Ovary (tissue), 9 donors: ENCODE measurements around the gene TSSC4. TPM values are rescaled to one million over a fixed set of nuclear protein-coding genes. Genes with fewer than 3 reads are reported as not detected.

ENCODE experiments used
- DNase-seq, 5 donors: peaks; one replicate each; pipeline ENCODE4 v3.0.0-alpha.2; 2019 to 2020
- H3K27ac ChIP-seq, 2 donors: fragments of 200-600 bp; one replicate each; pipeline versions ENCODE4 v1.5.1 to v1.8.0; 2019 to 2022
- H3K27me3 ChIP-seq: fragments of 200-600 bp; one replicate; pipeline ENCODE4 v1.8.0; 2022
- H3K36me3 ChIP-seq: fragments of 200-600 bp; sonication (generic); one replicate; pipeline ENCODE4 v1.5.1; 2019
- H3K4me1 ChIP-seq: one replicate; pipeline ENCODE4 v1.8.1; 2013; ENCODE audit warnings: mild to moderate bottlenecking, moderate library complexity; ENCODE audit not compliant: insufficient read depth
- H3K4me3 ChIP-seq: fragments of 200-600 bp; sonication (generic); one replicate; pipeline ENCODE4 v1.5.1; 2017
- H3K9me3 ChIP-seq, 2 donors: fragments of 200-600 bp in 1 of 2; sonication (generic) in 1 of 2; one replicate each; pipeline versions ENCODE4 v1.5.1 to v1.8.1; 2013 to 2019; ENCODE audit warnings: mild to moderate bottlenecking in 1 of 2, moderate library complexity in 1 of 2
- CTCF ChIP-seq, 3 donors: fragments of 450-650 bp in 2 of 3; fragments of 200-600 bp in 1 of 3; IDR thresholded peaks; one replicate each; pipeline versions ENCODE4 v1.5.1 to v1.8.0; 2016 to 2022; ENCODE audit warnings: antibody characterized with exemption in 3 of 3, mild to moderate bottlenecking in 1 of 3
- EP300 ChIP-seq: sonication (generic); formaldehyde crosslinking; IDR thresholded peaks from one replicate; pipeline ENCODE4 v1.6.1; 2017; ENCODE audit warnings: antibody characterized with exemption
- POLR2A ChIP-seq: fragments of 450-650 bp; IDR thresholded peaks from one replicate; pipeline ENCODE4 v1.6.1; 2017; ENCODE audit warnings: antibody characterized with exemption, mild to moderate bottlenecking, moderate library complexity
- WGBS, 3 donors: extraction: QIAGEN DNeasy Blood & Tissue Kit in 1 of 3; methylation state at CpG; one replicate each; pipeline versions ENCODE4 v1.1.5 to v1.1.7; 2013 to 2017; 5-methylcytosine and 5-hydroxymethylcytosine counted together
- intact Hi-C, 4 donors: fragments of 100-400 bp; cut with DNase I; formaldehyde crosslinking; loops; one replicate each; pipeline versions ENCODE4 v1.11.0 to v1.15.1; 2022 to 2023
- polyA plus RNA-seq, 2 donors: library from polyadenylated mRNA; stranded (reverse); fragments of 200-250 nt in 1 of 2; fragments of 350-450 nt in 1 of 2; fragmentation: Illumina TruSeq in 1 of 2; extraction: RNeasy Lipid Tissue Mini Kit (QIAGEN cat#74804) in 1 of 2; gene quantifications; one replicate each; pipeline ENCODE4 v1.2.3, GENCODE V29; 2013 to 2014
- total RNA-seq, 7 donors: library from RNA; depleted of rRNA in 2 of 7; stranded (reverse); fragments of >200 nt in 2 of 7; fragmentation: NEBNext Ultra II Directional in 3 of 7; extraction: Animal tissue kit (Norgen Biotek cat#: 25700) in 3 of 7; gene quantifications; one replicate each; pipeline versions ENCODE4 v1.1.0 to v1.2.4, GENCODE V29; 2016 to 2023
- donor health status: DM: no; HTN: no; CAD: no; lungs with moderate emphysema.
- donor health status: DM: no; HTN: no; CAD: no.
- donor health status: Bipolar disorder and iron deficiency.
- donor health status: DM: yes; HTN: yes; CAD: no.
- donor health status: DM: no; HTN: no; CAD: no.
- donor health status: DM: yes; HTN: yes; CAD: no.

TSSC4 gene
- total and polyA plus RNA-seq, 9 donors = 1.3 to 73.4 (median 41.7) TPM

DNA sequence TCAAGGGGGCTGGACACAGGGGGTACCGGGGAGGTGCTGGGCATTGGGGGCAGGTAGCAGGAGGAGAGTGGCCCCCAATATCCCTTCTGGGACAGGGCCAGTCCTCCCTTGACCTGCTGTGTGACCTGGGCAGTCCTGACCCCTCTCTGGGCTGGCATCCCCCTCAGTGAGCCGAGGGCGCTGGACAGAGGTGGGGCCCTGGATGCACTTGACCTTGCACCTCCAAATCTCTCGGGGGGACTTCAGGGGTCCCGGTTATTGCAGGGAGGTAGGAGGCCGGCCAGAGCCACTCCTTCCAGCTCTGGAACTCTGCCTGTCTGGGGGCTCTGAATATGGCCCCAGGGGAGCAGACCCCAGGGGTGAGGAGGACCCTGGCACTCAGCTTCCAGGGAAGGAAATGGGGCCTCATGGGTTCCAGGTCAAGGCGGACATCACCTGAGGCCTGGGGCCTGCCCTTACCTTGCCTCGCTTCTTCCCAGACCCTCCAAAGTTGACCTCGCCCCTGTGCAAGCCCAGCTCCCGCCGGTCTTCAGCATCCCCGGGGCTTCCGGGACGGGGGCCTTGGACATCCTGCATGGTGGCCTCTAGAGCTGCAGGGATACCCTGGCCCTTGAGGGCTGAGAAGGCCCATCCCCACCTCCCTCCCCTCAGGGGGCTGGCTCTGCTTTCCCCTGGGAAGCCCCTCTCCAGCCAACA is 22.1 kb downstream of the TSSC4 start:
- TF ChIP-seq EP300 (no peak), CTCF (IDR thresholded peaks at IDR 0.05) (no peak), POLR2A (no peak)
- Histone ChIP-seq H3K27ac (no peak overlapping the region), H3K4me1 (peaks cover 2% of the 10 kb centered on the region), H3K4me3 (no peak overlapping the region), H3K36me3 (no peaks in the 10 kb centered on the region), H3K27me3 (no peaks in the 10 kb centered on the region), H3K9me3 (no peaks in the 10 kb centered on the region)
- peak in 1 of 5 donors; percentile 9 for DNase-seq
- intact Hi-C loops = loop anchor here in 3 of 4 donors (5.0 to 10.0 kb wide), 3 partner anchors 102 to 472 kb away; no protein-coding TSS in a partner anchor
- 79 to 84% (median 83%) methylated on average over 14 of the region's 14 CpGs for WGBS, 3 donors

DNA sequence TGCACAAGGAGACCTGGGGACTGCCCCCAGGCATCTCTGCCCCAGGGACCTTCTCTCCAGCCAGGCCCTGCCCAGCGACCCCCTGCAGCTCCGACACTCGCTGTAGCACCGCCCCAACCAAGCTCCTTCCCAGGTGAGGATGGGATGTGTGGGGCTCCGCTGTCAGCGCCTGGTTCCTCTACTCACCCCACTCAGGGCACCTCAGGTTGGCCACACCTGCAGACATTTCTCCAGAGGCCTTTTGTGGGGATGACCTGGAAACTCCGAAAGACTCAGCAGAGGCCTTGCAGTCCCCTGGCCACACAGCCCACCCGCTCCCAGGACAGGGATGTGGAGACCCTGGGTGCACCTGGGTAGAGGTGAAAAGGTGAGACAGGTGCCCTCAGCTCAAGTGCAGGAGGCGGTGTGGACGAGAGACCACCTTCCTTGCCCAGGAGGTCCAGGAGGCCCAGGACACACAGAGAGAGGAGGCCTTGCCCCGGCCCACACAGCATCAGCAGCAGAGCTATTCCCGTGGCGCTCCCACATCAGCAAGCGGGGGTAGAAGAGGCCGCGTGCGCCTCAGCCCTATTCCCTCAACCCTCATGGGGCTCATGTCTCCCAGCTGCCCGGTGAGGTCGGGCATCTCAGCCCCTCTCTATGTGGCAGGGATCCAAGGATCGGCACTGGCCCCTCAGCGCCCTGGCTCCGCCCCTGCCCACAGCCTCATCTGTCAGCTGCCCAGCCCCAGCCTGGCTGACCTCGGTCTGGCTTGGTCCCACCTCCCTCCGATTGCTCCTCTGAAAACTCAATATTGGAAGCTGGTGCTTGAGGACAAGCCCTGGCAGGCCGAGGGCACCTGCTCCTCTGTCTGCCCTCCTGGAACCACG is 22.8 kb downstream of the TSSC4 start:
- DNase-seq = no peak
- Histone ChIP-seq H3K27ac (no peak overlapping the region), H3K36me3 (no peaks in the 10 kb centered on the region), H3K4me1 (peaks cover 2% of the 10 kb centered on the region), H3K27me3 (no peaks in the 10 kb centered on the region), H3K4me3 (no peak overlapping the region), H3K9me3 (no peaks in the 10 kb centered on the region)
- 69 to 80% (median 70%) methylated on average over 26 of the region's 26 CpGs for WGBS, 3 donors
- intact Hi-C loops = loop anchor here in 3 of 4 donors (5.0 to 10.0 kb wide), 3 partner anchors 101 to 471 kb away; no protein-coding TSS in a partner anchor
- no peak for TF ChIP-seq POLR2A

- Histone ChIP-seq H3K4me3 (no peak overlapping the region), H3K9me3 (no peaks in the 10 kb centered on the region), H3K4me1 (peaks cover 2% of the 10 kb centered on the region), H3K27me3 (no peaks in the 10 kb centered on the region), H3K27ac (no peak overlapping the region), H3K36me3 (no peaks in the 10 kb centered on the region)
- WGBS, 3 donors = 77 to 84% (median 80%) methylated on average over 27 to 28 of the region's 28 CpGs
- intact Hi-C loops = loop anchor here in 3 of 4 donors (5.0 to 10.0 kb wide), 3 partner anchors 100 to 470 kb away; no protein-coding TSS in a partner anchor
- TF ChIP-seq EP300 = no peak
- no peak for DNase-seq
Measured at GRCh38 chr11:2424811-2425495, 24.4 kb downstream of the TSSC4 start.

DNA sequence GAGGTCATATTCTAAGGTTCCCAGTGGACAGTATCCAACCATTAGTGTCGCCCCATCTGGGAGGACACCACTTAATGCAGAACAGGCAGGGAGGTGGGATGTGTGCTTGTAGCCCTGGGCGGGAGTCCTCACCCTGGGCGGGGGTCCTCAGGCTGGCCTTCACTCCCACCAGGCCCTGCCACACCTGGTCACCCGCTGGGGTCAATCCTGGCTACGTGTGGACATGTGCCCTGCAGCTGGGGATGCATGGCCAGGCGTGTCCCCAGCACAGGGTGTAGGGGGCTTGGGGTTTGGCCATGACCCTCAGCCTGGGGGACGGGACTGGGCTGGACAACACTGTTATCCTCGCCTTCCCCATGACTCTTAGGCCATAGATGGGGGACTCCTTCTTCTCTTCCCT is 25.0 kb downstream of the TSSC4 start:
- no peak for DNase-seq
- no peak overlapping the region for H3K4me3 ChIP-seq
- peaks cover 1% of the 10 kb centered on the region for H3K4me1 ChIP-seq
- intact Hi-C loops = loop anchor here in 2 of 4 donors (10.0 kb wide), 2 partner anchors 99 to 469 kb away; no protein-coding TSS in a partner anchor
- H3K36me3 ChIP-seq = no peaks in the 10 kb centered on the region
- WGBS, 3 donors = 76 to 80% (median 78%) methylated on average over 7 to 8 of the region's 8 CpGs
- H3K27ac ChIP-seq = no peak overlapping the region
- TF ChIP-seq EP300 (no peak), CTCF (IDR thresholded peaks at IDR 0.05) (no peak), POLR2A (no peak)
- no peaks in the 10 kb centered on the region for H3K9me3 ChIP-seq
- H3K27me3 ChIP-seq = no peaks in the 10 kb centered on the region

DNA sequence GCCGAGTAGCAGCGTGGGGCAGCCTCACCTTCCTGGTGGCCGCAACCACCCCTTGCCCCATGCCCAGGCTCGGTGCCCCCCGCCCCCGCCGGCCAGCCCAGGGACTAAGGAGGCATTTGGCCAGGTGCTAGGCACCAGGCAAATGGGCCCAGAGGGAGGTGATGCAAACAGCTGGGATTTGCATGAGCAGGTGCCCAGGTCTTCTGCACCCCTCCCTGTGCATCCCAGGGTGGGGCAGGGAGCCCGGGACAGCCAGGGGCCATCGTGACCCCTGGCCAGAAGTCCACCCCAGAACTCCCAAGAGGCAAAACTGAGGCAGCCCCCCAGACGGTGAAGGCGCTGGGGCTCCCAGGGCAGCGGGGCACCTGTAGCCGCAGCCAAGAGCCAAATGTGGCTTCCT is 25.7 kb downstream of the TSSC4 start:
- 81 to 87% (median 86%) methylated on average over 11 to 13 of the region's 13 CpGs for WGBS, 3 donors
- Histone ChIP-seq H3K27me3 (no peaks in the 10 kb centered on the region), H3K27ac (no peak overlapping the region), H3K9me3 (no peaks in the 10 kb centered on the region), H3K4me1 (no peaks in the 10 kb centered on the region), H3K4me3 (no peak overlapping the region), H3K36me3 (no peaks in the 10 kb centered on the region)
- no peak for TF ChIP-seq POLR2A
- no peak for TF ChIP-seq EP300
- no peak for TF ChIP-seq CTCF (IDR thresholded peaks at IDR 0.05)
- no peak for DNase-seq
- intact Hi-C loops = loop anchor here in 2 of 4 donors (10.0 kb wide), 2 partner anchors 99 to 469 kb away; no protein-coding TSS in a partner anchor
